ENCODE measurements around the gene DUSP12. TPM values are rescaled to one million over a fixed set of nuclear protein-coding genes. Genes with fewer than 3 reads are reported as not detected.

The DUSP12 gene
- total and polyA plus RNA-seq, 2 experiments from 2014 or later = 28.4 to 37.2 TPM

DNA sequence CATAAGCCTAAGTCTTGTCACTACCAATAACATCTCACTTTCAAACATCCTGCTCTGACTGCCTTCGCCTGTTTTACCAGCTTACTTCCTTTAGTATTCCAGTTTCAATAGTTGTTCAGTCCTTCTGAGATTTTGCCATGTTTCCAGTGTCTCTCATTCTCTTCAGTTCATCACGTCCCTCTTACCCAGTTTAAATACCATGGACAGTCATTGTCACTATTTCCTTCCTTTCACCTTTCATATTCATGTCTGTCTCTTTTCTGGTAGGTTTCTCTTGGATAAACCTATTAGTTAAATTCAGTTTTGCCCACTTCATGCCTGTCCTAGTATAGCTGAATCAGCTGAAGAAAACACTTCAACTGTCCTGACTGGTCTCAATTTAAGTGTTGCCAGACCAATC lies 22.4 kb downstream of the DUSP12 start:
- Histone ChIP-seq H3K79me2 (replicated peaks; ENCODE audit: insufficient read depth) (peaks cover 22% of the 10 kb centered on the region), H3K36me3 (ENCODE audit: insufficient read depth) (no peaks in the 10 kb centered on the region), H3K9me2 (ENCODE audit: insufficient read depth) (no peaks in the 10 kb centered on the region), H3K4me1 (ENCODE audit: insufficient read depth) (0 out of 2 replicates have a peak, but pooled peaks cover under 1% of the 10 kb centered on the region), H4K20me1 (replicated peaks; ENCODE audit: insufficient read depth) (0 out of 2 replicates have a peak, but pooled peaks cover 9% of the 10 kb centered on the region), H3K4me2 (no peak overlapping the region), H3K27me3 (ENCODE audit: insufficient read depth) (no peaks in the 10 kb centered on the region), H3K27ac (ENCODE audit: low read depth) (no peak overlapping the region), H3F3A (replicated peaks; ENCODE audit: low read depth) (no peaks in the 10 kb centered on the region), H3K4me3 (no peak overlapping the region), H2AFZ (no peak overlapping the region)
- DNase-seq (ENCODE audit: low spot score) = no peak
- H3K36me3 Mint-ChIP-seq (ENCODE audit: low read depth) = no peaks in the 10 kb centered on the region
- no peaks in the 10 kb centered on the region for H3K9me3 Mint-ChIP-seq
- H3K4me1 Mint-ChIP-seq = peaks cover 4% of the 10 kb centered on the region; the same call in 1 of the 3 replicates
- H3K27ac Mint-ChIP-seq = no peak overlapping the region
- H3K27me3 Mint-ChIP-seq (ENCODE audit: insufficient read depth, low read depth, poor library complexity) = no peaks in the 10 kb centered on the region
- TF ChIP-seq NANOG (IDR thresholded peaks at IDR 0.05; ENCODE audit: borderline replicate concordance) (no peak), EZH2 (IDR thresholded peaks at IDR 0.05; ENCODE audit: low read depth, unreplicated experiment) (no peak), STAT1 (IDR thresholded peaks at IDR 0.05; ENCODE audit: unreplicated experiment) (no peak), JUNB (IDR thresholded peaks at IDR 0.05; ENCODE audit: unreplicated experiment) (no peak), ZNF331 (CRISPR knock-in tag; IDR thresholded peaks at IDR 0.05; ENCODE audit: low read depth) (no peak)
- no peak overlapping the region for H3K4me3 Mint-ChIP-seq
- ATAC-seq = no peak

DNA sequence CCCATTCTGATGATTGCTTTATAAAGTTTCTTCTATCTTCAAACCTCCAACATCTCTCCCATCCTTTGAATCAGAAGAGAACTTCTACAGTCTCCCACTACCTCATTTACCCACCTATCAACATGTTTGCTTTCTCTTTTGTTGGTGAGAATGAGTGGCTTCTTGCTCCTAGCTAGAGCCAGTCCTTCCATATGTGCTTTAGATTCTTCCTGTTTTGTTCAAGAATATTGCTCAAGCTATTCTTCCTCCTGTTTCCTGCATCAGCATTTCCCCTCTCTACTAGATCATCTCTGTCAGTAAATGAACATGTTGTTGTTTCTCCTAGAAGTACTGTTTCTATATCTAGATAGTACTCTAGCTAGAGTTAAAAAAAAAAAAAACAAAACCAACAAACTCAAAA lies 22.8 kb downstream of the DUSP12 start:
- H3K27me3 ChIP-seq (ENCODE audit: insufficient read depth) = no peaks in the 10 kb centered on the region
- 0 out of 2 replicates have a peak, but pooled peaks cover 9% of the 10 kb centered on the region for H4K20me1 ChIP-seq (replicated peaks; ENCODE audit: insufficient read depth)
- H3K79me2 ChIP-seq (replicated peaks; ENCODE audit: insufficient read depth) = peaks cover 22% of the 10 kb centered on the region
- no peak overlapping the region for H3K4me3 ChIP-seq
- H3K4me1 Mint-ChIP-seq = peaks cover 3% of the 10 kb centered on the region; the same call in 1 of the 3 replicates
- no peaks in the 10 kb centered on the region for H3K36me3 Mint-ChIP-seq (ENCODE audit: low read depth)
- no peak overlapping the region for H3K4me2 ChIP-seq
- no peak overlapping the region for H3K27ac ChIP-seq (ENCODE audit: low read depth)
- no peak overlapping the region for H2AFZ ChIP-seq
- H3K9me3 Mint-ChIP-seq = no peaks in the 10 kb centered on the region
- DNase-seq (ENCODE audit: low spot score) (no peak), ATAC-seq (no peak)
- no peaks in the 10 kb centered on the region for H3K9me2 ChIP-seq (ENCODE audit: insufficient read depth)
- H3K27ac Mint-ChIP-seq = no peak overlapping the region
- no peaks in the 10 kb centered on the region for H3F3A ChIP-seq (replicated peaks; ENCODE audit: low read depth)
- H3K4me3 Mint-ChIP-seq = no peak overlapping the region
- H3K36me3 ChIP-seq (ENCODE audit: insufficient read depth) = no peaks in the 10 kb centered on the region
- H3K4me1 ChIP-seq (ENCODE audit: insufficient read depth) = no peaks in the 10 kb centered on the region
- no peaks in the 10 kb centered on the region for H3K27me3 Mint-ChIP-seq (ENCODE audit: insufficient read depth, low read depth, poor library complexity)
- TF ChIP-seq POLR2AphosphoS5 (IDR thresholded peaks at IDR 0.05; ENCODE audit: low read depth) = no peak
- no peak for TF ChIP-seq EZH2phosphoT487 (IDR thresholded peaks at IDR 0.05; ENCODE audit: unreplicated experiment)
- no peak for TF ChIP-seq EZH2 (IDR thresholded peaks at IDR 0.05; ENCODE audit: low read depth, unreplicated experiment)
- TF ChIP-seq NANOG (IDR thresholded peaks at IDR 0.05; ENCODE audit: borderline replicate concordance) = no peak
- TF ChIP-seq, protein P1, sequence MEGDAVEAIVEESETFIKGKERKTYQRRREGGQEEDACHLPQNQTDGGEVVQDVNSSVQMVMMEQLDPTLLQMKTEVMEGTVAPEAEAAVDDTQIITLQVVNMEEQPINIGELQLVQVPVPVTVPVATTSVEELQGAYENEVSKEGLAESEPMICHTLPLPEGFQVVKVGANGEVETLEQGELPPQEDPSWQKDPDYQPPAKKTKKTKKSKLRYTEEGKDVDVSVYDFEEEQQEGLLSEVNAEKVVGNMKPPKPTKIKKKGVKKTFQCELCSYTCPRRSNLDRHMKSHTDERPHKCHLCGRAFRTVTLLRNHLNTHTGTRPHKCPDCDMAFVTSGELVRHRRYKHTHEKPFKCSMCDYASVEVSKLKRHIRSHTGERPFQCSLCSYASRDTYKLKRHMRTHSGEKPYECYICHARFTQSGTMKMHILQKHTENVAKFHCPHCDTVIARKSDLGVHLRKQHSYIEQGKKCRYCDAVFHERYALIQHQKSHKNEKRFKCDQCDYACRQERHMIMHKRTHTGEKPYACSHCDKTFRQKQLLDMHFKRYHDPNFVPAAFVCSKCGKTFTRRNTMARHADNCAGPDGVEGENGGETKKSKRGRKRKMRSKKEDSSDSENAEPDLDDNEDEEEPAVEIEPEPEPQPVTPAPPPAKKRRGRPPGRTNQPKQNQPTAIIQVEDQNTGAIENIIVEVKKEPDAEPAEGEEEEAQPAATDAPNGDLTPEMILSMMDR (conservative IDR thresholded peaks at IDR 0.05; ENCODE audit: low read depth in 2 of 2) = no peak
- TF ChIP-seq, protein P2, sequence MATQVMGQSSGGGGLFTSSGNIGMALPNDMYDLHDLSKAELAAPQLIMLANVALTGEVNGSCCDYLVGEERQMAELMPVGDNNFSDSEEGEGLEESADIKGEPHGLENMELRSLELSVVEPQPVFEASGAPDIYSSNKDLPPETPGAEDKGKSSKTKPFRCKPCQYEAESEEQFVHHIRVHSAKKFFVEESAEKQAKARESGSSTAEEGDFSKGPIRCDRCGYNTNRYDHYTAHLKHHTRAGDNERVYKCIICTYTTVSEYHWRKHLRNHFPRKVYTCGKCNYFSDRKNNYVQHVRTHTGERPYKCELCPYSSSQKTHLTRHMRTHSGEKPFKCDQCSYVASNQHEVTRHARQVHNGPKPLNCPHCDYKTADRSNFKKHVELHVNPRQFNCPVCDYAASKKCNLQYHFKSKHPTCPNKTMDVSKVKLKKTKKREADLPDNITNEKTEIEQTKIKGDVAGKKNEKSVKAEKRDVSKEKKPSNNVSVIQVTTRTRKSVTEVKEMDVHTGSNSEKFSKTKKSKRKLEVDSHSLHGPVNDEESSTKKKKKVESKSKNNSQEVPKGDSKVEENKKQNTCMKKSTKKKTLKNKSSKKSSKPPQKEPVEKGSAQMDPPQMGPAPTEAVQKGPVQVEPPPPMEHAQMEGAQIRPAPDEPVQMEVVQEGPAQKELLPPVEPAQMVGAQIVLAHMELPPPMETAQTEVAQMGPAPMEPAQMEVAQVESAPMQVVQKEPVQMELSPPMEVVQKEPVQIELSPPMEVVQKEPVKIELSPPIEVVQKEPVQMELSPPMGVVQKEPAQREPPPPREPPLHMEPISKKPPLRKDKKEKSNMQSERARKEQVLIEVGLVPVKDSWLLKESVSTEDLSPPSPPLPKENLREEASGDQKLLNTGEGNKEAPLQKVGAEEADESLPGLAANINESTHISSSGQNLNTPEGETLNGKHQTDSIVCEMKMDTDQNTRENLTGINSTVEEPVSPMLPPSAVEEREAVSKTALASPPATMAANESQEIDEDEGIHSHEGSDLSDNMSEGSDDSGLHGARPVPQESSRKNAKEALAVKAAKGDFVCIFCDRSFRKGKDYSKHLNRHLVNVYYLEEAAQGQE (IDR thresholded peaks at IDR 0.05; ENCODE audit: unreplicated experiment) = no peak
- no peak for TF ChIP-seq ZNF114 (CRISPR knock-in tag; IDR thresholded peaks at IDR 0.05)
- TF ChIP-seq, protein P3, sequence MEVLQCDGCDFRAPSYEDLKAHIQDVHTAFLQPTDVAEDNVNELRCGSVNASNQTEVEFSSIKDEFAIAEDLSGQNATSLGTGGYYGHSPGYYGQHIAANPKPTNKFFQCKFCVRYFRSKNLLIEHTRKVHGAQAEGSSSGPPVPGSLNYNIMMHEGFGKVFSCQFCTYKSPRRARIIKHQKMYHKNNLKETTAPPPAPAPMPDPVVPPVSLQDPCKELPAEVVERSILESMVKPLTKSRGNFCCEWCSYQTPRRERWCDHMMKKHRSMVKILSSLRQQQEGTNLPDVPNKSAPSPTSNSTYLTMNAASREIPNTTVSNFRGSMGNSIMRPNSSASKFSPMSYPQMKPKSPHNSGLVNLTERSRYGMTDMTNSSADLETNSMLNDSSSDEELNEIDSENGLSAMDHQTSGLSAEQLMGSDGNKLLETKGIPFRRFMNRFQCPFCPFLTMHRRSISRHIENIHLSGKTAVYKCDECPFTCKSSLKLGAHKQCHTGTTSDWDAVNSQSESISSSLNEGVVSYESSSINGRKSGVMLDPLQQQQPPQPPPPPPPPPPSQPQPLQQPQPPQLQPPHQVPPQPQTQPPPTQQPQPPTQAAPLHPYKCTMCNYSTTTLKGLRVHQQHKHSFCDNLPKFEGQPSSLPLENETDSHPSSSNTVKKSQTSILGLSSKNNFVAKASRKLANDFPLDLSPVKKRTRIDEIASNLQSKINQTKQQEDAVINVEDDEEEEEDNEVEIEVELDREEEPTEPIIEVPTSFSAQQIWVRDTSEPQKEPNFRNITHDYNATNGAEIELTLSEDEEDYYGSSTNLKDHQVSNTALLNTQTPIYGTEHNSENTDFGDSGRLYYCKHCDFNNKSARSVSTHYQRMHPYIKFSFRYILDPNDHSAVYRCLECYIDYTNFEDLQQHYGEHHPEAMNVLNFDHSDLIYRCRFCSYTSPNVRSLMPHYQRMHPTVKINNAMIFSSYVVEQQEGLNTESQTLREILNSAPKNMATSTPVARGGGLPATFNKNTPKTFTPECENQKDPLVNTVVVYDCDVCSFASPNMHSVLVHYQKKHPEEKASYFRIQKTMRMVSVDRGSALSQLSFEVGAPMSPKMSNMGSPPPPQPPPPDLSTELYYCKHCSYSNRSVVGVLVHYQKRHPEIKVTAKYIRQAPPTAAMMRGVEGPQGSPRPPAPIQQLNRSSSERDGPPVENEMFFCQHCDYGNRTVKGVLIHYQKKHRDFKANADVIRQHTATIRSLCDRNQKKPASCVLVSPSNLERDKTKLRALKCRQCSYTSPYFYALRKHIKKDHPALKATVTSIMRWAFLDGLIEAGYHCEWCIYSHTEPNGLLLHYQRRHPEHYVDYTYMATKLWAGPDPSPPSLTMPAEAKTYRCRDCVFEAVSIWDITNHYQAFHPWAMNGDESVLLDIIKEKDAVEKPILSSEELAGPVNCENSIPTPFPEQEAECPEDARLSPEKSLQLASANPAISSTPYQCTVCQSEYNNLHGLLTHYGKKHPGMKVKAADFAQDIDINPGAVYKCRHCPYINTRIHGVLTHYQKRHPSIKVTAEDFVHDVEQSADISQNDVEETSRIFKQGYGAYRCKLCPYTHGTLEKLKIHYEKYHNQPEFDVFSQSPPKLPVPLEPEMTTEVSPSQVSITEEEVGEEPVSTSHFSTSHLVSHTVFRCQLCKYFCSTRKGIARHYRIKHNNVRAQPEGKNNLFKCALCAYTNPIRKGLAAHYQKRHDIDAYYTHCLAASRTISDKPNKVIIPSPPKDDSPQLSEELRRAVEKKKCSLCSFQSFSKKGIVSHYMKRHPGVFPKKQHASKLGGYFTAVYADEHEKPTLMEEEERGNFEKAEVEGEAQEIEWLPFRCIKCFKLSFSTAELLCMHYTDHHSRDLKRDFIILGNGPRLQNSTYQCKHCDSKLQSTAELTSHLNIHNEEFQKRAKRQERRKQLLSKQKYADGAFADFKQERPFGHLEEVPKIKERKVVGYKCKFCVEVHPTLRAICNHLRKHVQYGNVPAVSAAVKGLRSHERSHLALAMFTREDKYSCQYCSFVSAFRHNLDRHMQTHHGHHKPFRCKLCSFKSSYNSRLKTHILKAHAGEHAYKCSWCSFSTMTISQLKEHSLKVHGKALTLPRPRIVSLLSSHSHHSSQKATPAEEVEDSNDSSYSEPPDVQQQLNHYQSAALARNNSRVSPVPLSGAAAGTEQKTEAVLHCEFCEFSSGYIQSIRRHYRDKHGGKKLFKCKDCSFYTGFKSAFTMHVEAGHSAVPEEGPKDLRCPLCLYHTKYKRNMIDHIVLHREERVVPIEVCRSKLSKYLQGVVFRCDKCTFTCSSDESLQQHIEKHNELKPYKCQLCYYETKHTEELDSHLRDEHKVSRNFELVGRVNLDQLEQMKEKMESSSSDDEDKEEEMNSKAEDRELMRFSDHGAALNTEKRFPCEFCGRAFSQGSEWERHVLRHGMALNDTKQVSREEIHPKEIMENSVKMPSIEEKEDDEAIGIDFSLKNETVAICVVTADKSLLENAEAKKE (CRISPR knock-in tag; IDR thresholded peaks at IDR 0.05) = no peak

Measured in GM23338 (cell line).